SK-MEL-5 (cell line): Measurements from ENCODE around the gene SNX8. TPM values are rescaled to one million over a fixed set of nuclear protein-coding genes. Genes with fewer than 3 reads are reported as not detected.

Source experiments
- DNase-seq: peaks from one replicate; pipeline ENCODE4 v3.0.0-alpha.2; 2016; ENCODE audit warnings: low read depth, low spot score
- in situ Hi-C: cut with HindIII; loops from 2 replicates; pipeline ENCODE4 v1.10.0; 2016; ENCODE audit warnings: low sequenced_read_pairs, high pct_unique_total_duplicates, low pct_unique_long_range_greater_than_20kb
- total RNA-seq: library from RNA; depleted of rRNA; stranded (reverse); fragments of >200 nt; shearing (Covaris generic); gene quantifications from 2 replicates; pipeline ENCODE4 v1.2.3, GENCODE V29; 2014

Gene SNX8
- total RNA-seq, 1 experiment from 2014 or later: 52.0 TPM

GRCh38 chr7:2223321-2223720, 90.9 kb downstream of the SNX8 start:
- in situ Hi-C loops: no loop called here

GRCh38 chr7:2222516-2222915, 91.7 kb downstream of the SNX8 start:
- in situ Hi-C loops: no loop called here

More at GRCh38 chr7:2223321-2223720, 90.9 kb downstream of the SNX8 start:
- no peak for DNase-seq

GRCh38 chr7:2220954-2221353, 93.3 kb downstream of the SNX8 start:
- in situ Hi-C loops: no loop called here
- DNase-seq: no peak

More at GRCh38 chr7:2222516-2222915, 91.7 kb downstream of the SNX8 start:
- DNase-seq: no peak

GRCh38 chr7:2220506-2220905, 93.7 kb downstream of the SNX8 start:
- in situ Hi-C loops: no loop called here
- DNase-seq: no peak

GRCh38 chr7:2220030-2220429, 94.2 kb downstream of the SNX8 start:
- DNase-seq: no peak
- in situ Hi-C loops: no loop called here

GRCh38 chr7:2219606-2220005, 94.6 kb downstream of the SNX8 start:
- no peak for DNase-seq
- in situ Hi-C loops: no loop called here

- in situ Hi-C loops: no loop called here
- no peak for DNase-seq
Measured at GRCh38 chr7:2219136-2219535, 95.1 kb downstream of the SNX8 start.

- DNase-seq: no peak
- in situ Hi-C loops: no loop called here
Measured at GRCh38 chr7:2218444-2218785, 95.8 kb downstream of the SNX8 start.

- in situ Hi-C loops: no loop called here
- no peak for DNase-seq
Measured at GRCh38 chr7:2217716-2218443, 96.4 kb downstream of the SNX8 start.

- in situ Hi-C loops: no loop called here
Measured at GRCh38 chr7:2217206-2217605, 97.0 kb downstream of the SNX8 start.

GRCh38 chr7:2215851-2216250, 98.4 kb downstream of the SNX8 start:
- in situ Hi-C loops: no loop called here
- DNase-seq: no peak

More at GRCh38 chr7:2217206-2217605, 97.0 kb downstream of the SNX8 start:
- DNase-seq: no peak

- no peak for DNase-seq
- in situ Hi-C loops: no loop called here
Measured at GRCh38 chr7:2214636-2215035, 99.6 kb downstream of the SNX8 start.

GRCh38 chr7:2213551-2214215, 100.6 kb downstream of the SNX8 start:
- DNase-seq: no peak
- in situ Hi-C loops: no loop called here

GRCh38 chr7:2212906-2213305, 101.3 kb downstream of the SNX8 start:
- in situ Hi-C loops: no loop called here
- DNase-seq: no peak

- in situ Hi-C loops: no loop called here
- no peak for DNase-seq
Measured at GRCh38 chr7:2211926-2212325, 102.3 kb downstream of the SNX8 start.

- in situ Hi-C loops: no loop called here
- DNase-seq: no peak
Measured at GRCh38 chr7:2211259-2211880, 102.9 kb downstream of the SNX8 start.

GRCh38 chr7:2210551-2211258, 103.5 kb downstream of the SNX8 start:
- in situ Hi-C loops: no loop called here

GRCh38 chr7:2209961-2210323, 104.3 kb downstream of the SNX8 start:
- in situ Hi-C loops: no loop called here

More at GRCh38 chr7:2210551-2211258, 103.5 kb downstream of the SNX8 start:
- no peak for DNase-seq

More at GRCh38 chr7:2209961-2210323, 104.3 kb downstream of the SNX8 start:
- no peak for DNase-seq
